Spinal cord (tissue), 10 donors: ENCODE measurements around the gene ARMC3. TPM values are rescaled to one million over a fixed set of nuclear protein-coding genes. Genes with fewer than 3 reads are reported as not detected.
"Not testable (repeated sequence)": the region's sequence is repeated elsewhere in the genome, so short reads cannot be mapped to it uniquely, and the experiment has no call there.

Experiments used
- DNase-seq, 6 donors: peaks; one replicate each; pipeline versions ENCODE4 v3.0.0 to v3.0.0-alpha.2; 2013 to 2015; ENCODE audit warnings: low spot score in 6 of 6, low read depth in 4 of 6
- H3K27ac ChIP-seq: one replicate; pipeline ENCODE4 v1.5.1; 2013; ENCODE audit warnings: low read depth, low read length, control low read depth
- H3K27me3 ChIP-seq: one replicate; pipeline ENCODE4 v1.6.1; 2013; ENCODE audit warnings: low read length; ENCODE audit not compliant: control insufficient read depth, insufficient read depth
- H3K36me3 ChIP-seq: one replicate; pipeline ENCODE4 v1.6.1; 2013; ENCODE audit warnings: low read length; ENCODE audit not compliant: control insufficient read depth, insufficient read depth
- H3K4me1 ChIP-seq: one replicate; pipeline ENCODE4 v1.6.1; 2013; ENCODE audit warnings: low read length; ENCODE audit not compliant: control insufficient read depth, insufficient read depth
- H3K4me3 ChIP-seq: one replicate; pipeline ENCODE4 v1.5.1; 2013; ENCODE audit warnings: low read depth, low read length, control low read depth
- H3K9me3 ChIP-seq: one replicate; pipeline ENCODE4 v1.6.1; 2013; ENCODE audit warnings: low read length; ENCODE audit not compliant: control insufficient read depth, insufficient read depth
- WGBS: methylation state at CpG from one replicate; pipeline ENCODE4 v1.1.5; 2013; ENCODE audit warnings: missing lambda C conversion rate; ENCODE audit not compliant: insufficient coverage; 5-methylcytosine and 5-hydroxymethylcytosine counted together
- polyA plus RNA-seq, 2 donors: library from polyadenylated mRNA; unstranded; fragments of 120-200 nt; gene quantifications; one replicate each; pipeline ENCODE4 v1.2.1, GENCODE V29; 2013; ENCODE audit not compliant: insufficient read length in 2 of 2
- total RNA-seq, 2 donors: library from RNA; depleted of rRNA in 1 of 2; stranded (reverse); fragments of 120-200 nt in 1 of 2; fragments of >200 nt in 1 of 2; gene quantifications; one replicate each; pipeline versions ENCODE4 v1.2.3 to v1.2.4, GENCODE V29; 2013 to 2014
- donor health status: healthy.

ARMC3 gene
- total and polyA plus RNA-seq, 4 donors: 7.0 to 29.3 (median 10.8) TPM

DNA sequence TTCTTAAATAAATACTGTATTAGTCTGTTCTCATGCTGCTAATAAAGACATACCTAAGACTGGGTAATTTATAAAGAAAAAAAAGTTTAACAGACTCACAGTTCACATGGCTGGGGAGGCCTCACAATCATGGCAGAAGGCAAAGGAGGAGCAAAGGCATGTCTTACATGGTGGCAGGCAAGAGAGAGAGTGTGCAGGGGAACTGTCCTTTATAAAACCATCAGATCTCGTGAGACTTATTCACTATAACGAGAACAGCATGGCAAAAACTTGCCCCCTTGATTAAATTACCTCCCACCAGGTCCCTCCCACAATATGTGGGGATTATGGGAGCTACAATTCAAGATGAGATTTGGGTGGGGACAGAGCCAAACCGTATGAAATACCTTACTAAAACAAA, 25.7 kb upstream of the ARMC3 start:
- not testable (repeated sequence) for H3K9me3 ChIP-seq, H3K4me1 ChIP-seq, DNase-seq, H3K27ac ChIP-seq, H3K4me3 ChIP-seq, H3K27me3 ChIP-seq, H3K36me3 ChIP-seq
- WGBS: no CpG with 5 or more reads among the region's 3 CpGs

DNA sequence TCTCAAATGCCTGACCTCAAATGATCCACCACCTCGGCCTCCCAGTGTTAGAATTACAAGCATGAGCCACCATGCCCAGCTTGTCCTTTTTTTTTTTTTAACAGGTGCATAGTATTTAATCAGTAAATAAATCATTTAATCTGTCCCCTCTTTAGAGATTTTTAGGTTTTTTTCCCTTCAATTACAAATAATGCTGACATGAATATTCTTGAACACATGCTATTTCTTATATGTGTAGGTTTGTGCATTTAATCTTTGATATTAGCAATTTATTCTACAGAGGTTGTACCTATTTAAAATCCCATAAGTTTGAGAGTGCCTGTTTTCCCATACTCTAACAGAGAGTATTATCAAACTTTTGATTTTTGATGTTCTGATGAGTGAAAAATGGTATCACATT, 24.2 kb upstream of the ARMC3 start:
- Histone ChIP-seq H3K27me3 (no peaks in the 10 kb centered on the region), H3K36me3 (no peaks in the 10 kb centered on the region), H3K27ac (no peak overlapping the region), H3K9me3 (peaks cover 5% of the 10 kb centered on the region), H3K4me1 (no peaks in the 10 kb centered on the region), H3K4me3 (no peak overlapping the region)
- DNase-seq: no peak
- no CpG with 5 or more reads among the region's 1 CpG for WGBS

GRCh38 chr10:22906767-22907166, 21.1 kb upstream of the ARMC3 start:
- no peaks in the 10 kb centered on the region for H3K27me3 ChIP-seq
- no peak for DNase-seq
- H3K27ac ChIP-seq: no peak overlapping the region
- H3K4me3 ChIP-seq: no peak overlapping the region
- no peaks in the 10 kb centered on the region for H3K4me1 ChIP-seq
- peaks cover 6% of the 10 kb centered on the region for H3K9me3 ChIP-seq
- H3K36me3 ChIP-seq: no peaks in the 10 kb centered on the region
- WGBS: no CpG with 5 or more reads among the region's 2 CpGs

DNA sequence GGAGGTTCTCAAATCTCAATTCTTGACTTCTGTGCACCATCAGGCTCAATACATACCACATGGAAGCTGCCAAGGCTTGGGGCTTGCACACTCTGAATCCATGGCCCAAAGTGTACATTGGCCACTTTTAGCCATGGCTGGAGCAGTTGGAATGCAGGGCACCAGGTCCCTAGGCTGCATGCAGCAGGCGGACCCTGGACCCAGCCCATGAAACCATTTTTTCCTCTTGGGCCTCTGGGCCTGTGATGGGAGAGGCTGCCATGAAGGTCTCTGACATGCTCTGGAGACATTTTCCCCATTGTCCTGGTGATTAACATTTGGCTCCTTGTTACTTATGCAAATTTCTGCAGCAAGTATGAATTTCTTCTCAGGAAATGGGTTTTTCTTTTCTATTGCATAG, 19.0 kb upstream of the ARMC3 start:
- Histone ChIP-seq H3K27me3 (no peaks in the 10 kb centered on the region), H3K4me3 (no peak overlapping the region), H3K9me3 (peaks cover 6% of the 10 kb centered on the region), H3K36me3 (no peaks in the 10 kb centered on the region), H3K27ac (no peak overlapping the region), H3K4me1 (no peaks in the 10 kb centered on the region)
- 90% methylated on average over 1 of the region's 1 CpG for WGBS
- DNase-seq: no peak

DNA sequence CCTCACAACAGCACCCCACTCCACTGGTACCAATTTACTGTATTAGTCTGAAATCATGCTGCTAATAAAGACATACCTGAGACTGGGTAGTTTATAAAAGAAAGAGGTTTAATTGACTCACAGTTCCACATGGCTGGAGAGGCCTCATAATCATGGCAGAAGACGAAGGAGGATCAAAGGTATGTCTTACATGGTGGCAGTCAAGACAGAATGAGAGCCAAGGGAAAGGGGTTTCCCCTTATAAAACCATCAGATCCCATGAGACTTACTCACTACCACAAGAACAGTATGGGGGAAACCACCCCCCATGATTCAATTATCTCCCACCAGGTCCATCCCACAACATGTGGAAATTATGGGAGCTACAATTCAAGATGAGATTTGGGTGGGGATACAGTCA, 18.2 kb upstream of the ARMC3 start:
- not testable (repeated sequence) for H3K4me3 ChIP-seq, H3K27me3 ChIP-seq, H3K36me3 ChIP-seq, H3K4me1 ChIP-seq, H3K9me3 ChIP-seq, DNase-seq, H3K27ac ChIP-seq
- WGBS: no CpG with 5 or more reads among the region's 1 CpG

DNA sequence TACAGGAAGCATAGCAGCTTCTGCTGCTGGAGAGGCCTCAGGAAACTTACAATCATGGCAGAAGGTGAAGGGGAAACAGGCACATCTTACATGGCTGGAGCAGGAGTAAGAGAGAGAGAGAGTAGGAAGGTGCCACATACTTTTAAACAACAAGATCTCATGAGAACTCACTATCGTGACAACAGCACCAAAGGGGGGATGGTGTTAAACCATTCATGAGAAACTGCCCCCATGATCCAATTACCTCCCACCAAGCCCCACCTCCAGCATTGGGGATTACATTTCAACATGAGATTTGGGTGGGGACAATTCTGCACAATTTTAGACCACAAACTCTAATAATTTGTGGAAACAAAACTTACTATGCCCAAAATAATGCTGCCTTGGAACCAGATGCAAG, 16.8 kb upstream of the ARMC3 start:
- no peak overlapping the region for H3K4me3 ChIP-seq
- DNase-seq: no peak
- H3K36me3 ChIP-seq: no peaks in the 10 kb centered on the region
- no peak overlapping the region for H3K27ac ChIP-seq
- no CpG with 5 or more reads among the region's 1 CpG for WGBS
- no peaks in the 10 kb centered on the region for H3K4me1 ChIP-seq
- peaks cover 2% of the 10 kb centered on the region for H3K27me3 ChIP-seq
- H3K9me3 ChIP-seq: peaks cover 6% of the 10 kb centered on the region

DNA sequence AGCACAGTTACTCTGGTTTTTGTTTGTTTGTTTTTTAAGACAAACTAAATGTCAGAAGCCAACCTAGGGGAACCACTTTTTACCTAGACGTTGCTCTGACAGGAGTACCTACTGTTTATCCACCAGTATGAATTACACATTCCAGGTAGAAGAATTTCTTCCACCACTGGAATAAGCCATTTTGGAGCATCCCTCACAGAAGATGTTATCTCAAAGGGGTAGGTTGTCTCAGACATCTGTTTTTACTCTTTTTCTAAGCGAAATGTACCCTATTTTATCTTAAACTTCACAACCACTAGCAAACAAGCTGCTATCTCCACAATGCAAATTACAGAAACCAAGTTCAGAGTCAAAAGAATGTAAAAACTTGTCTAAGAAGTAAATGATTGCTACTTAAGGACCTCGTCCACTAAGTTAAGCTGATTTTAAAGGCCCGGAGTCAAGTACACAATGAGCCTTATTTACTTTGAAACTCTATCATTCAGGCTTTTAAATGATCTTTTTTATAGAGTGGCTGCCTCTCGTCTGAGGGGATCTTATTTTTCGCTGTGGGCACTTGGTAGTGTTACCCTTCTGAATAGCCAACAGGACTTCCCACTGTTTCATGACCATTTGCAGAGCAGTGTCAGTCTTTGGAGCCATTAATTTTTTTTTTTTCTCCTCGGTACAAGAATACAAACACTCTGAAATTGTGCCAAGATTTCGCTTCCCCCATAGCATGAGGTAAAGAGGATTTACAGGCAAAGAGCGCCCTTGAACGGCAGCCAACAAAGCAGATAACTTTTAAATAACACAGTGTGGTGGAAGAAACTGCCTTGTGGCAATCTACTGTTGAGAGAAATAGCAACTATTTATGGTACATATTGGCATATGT, 15.7 kb upstream of the ARMC3 start:
- H3K36me3 ChIP-seq: no peaks in the 10 kb centered on the region
- no peaks in the 10 kb centered on the region for H3K4me1 ChIP-seq
- peak; percentile 24 to 92 (median 52) for DNase-seq
- H3K27ac ChIP-seq: no peak overlapping the region
- H3K4me3 ChIP-seq: no peak overlapping the region
- H3K9me3 ChIP-seq: peaks cover 6% of the 10 kb centered on the region
- peaks cover 2% of the 10 kb centered on the region for H3K27me3 ChIP-seq
- WGBS: no CpG with 5 or more reads among the region's 10 CpGs

GRCh38 chr10:22912763-22913384, 15.0 kb upstream of the ARMC3 start:
- Histone ChIP-seq H3K4me3 (no peak overlapping the region), H3K4me1 (no peaks in the 10 kb centered on the region), H3K27ac (no peak overlapping the region), H3K27me3 (peaks cover 2% of the 10 kb centered on the region), H3K9me3 (peaks cover 6% of the 10 kb centered on the region), H3K36me3 (no peaks in the 10 kb centered on the region)
- DNase-seq: peak in 1 of 6 donors; percentile 12
- WGBS: 50% methylated on average over 1 of the region's 5 CpGs

- DNase-seq: no peak
- no peaks in the 10 kb centered on the region for H3K4me1 ChIP-seq
- H3K27ac ChIP-seq: no peak overlapping the region
- peaks cover 2% of the 10 kb centered on the region for H3K27me3 ChIP-seq
- H3K36me3 ChIP-seq: no peaks in the 10 kb centered on the region
- peaks cover 2% of the 10 kb centered on the region for H3K9me3 ChIP-seq
- H3K4me3 ChIP-seq: no peak overlapping the region
- WGBS: 83% methylated on average over 2 of the region's 6 CpGs
Measured at GRCh38 chr10:22913474-22914092, 14.3 kb upstream of the ARMC3 start.
